GM23338 (cell line): ENCODE data around the gene MUCL3. TPM values are rescaled to one million over a fixed set of nuclear protein-coding genes. Genes with fewer than 3 reads are reported as not detected.

Experiments
- ATAC-seq: fragments of 200-7000 bp; cut with Tn5 transposase; 3 replicates; pipeline ENCODE4 v1.9.1; 2020
- DNase-seq: peaks from one replicate; pipeline ENCODE4 v3.0.0-alpha.2; 2015; ENCODE audit warnings: low spot score
- H2AFZ ChIP-seq: fragments of 200-600 bp; sonication (generic); 2 replicates; pipeline ENCODE4 v1.8.0; 2016; ENCODE audit warnings: antibody characterized with exemption, mild to moderate bottlenecking, moderate library complexity
- H3F3A ChIP-seq: fragments of 200-600 bp; sonication (generic); replicated peaks from 2 replicates; pipeline ENCODE4 v1.8.0; 2017; ENCODE audit warnings: antibody characterized with exemption, mixed run types, low read depth
- H3K27ac ChIP-seq: fragments of 200-600 bp; sonication (generic); 2 replicates; pipeline ENCODE4 v1.6.1; 2016; ENCODE audit warnings: low read depth
- H3K27me3 ChIP-seq: fragments of 200-600 bp; sonication (generic); 2 replicates; pipeline ENCODE4 v1.8.0; 2016; ENCODE audit warnings: mild to moderate bottlenecking, mixed run types, moderate library complexity; ENCODE audit not compliant: insufficient read depth
- H3K36me3 ChIP-seq: fragments of 200-600 bp; sonication (generic); 2 replicates; pipeline ENCODE4 v1.8.0; 2016; ENCODE audit warnings: mild to moderate bottlenecking; ENCODE audit not compliant: insufficient read depth
- H3K4me1 ChIP-seq: fragments of 200-600 bp; sonication (generic); 2 replicates; pipeline ENCODE4 v1.8.0; 2016; ENCODE audit warnings: mild to moderate bottlenecking, moderate library complexity; ENCODE audit not compliant: insufficient read depth
- H3K4me2 ChIP-seq: fragments of 200-600 bp; sonication (generic); 2 replicates; pipeline ENCODE4 v1.7.1; 2017; ENCODE audit warnings: mixed run types
- H3K4me3 ChIP-seq: fragments of 200-600 bp; sonication (generic); 2 replicates; pipeline ENCODE4 v1.6.1; 2016; ENCODE audit warnings: mixed run types
- H3K79me2 ChIP-seq: fragments of 200-600 bp; sonication (generic); replicated peaks from 2 replicates; pipeline ENCODE4 v1.8.0; 2017; ENCODE audit warnings: mild to moderate bottlenecking; ENCODE audit not compliant: insufficient read depth
- H3K9me2 ChIP-seq: fragments of 200-600 bp; sonication (generic); 2 replicates; pipeline ENCODE4 v1.8.0; 2017; ENCODE audit not compliant: insufficient read depth
- H4K20me1 ChIP-seq: fragments of 200-600 bp; sonication (generic); replicated peaks from 2 replicates; pipeline ENCODE4 v1.8.0; 2017; ENCODE audit warnings: mild to moderate bottlenecking; ENCODE audit not compliant: insufficient read depth
- H3K27ac Mint-ChIP-seq: 2 replicates; pipeline ENCODE4 v1.8.0; 2020; ENCODE audit warnings: inconsistent platforms, mild to moderate bottlenecking, moderate library complexity, mixed read lengths
- H3K27me3 Mint-ChIP-seq: 3 replicates; pipeline ENCODE4 v1.8.0; 2022; ENCODE audit warnings: low read depth, mild to moderate bottlenecking, moderate library complexity, mixed read lengths, inconsistent platforms; ENCODE audit not compliant: insufficient read depth, poor library complexity
- H3K36me3 Mint-ChIP-seq: 3 replicates; pipeline ENCODE4 v1.8.0; 2021; ENCODE audit warnings: low read depth, mild to moderate bottlenecking, inconsistent platforms, moderate library complexity, mixed read lengths
- H3K4me1 Mint-ChIP-seq: 3 replicates; pipeline ENCODE4 v1.8.0; 2020; ENCODE audit warnings: mild to moderate bottlenecking, inconsistent platforms, mixed read lengths
- H3K4me3 Mint-ChIP-seq: 3 replicates; pipeline ENCODE4 v1.8.0; 2021; ENCODE audit warnings: moderate library complexity, mild to moderate bottlenecking, inconsistent platforms, mixed read lengths
- H3K9me3 Mint-ChIP-seq: 3 replicates; pipeline ENCODE4 v1.8.0; 2020; ENCODE audit warnings: moderate library complexity, mild to moderate bottlenecking, inconsistent platforms, mixed read lengths
- CREB1 ChIP-seq: fragments of 250-450 bp; sonication (Bioruptor Pico); IDR thresholded peaks from 2 replicates; pipeline ENCODE4 v1.5.0; 2020; ENCODE audit warnings: low read depth, mild to moderate bottlenecking, moderate library complexity
- CTCF ChIP-seq, 2 experiments: fragments of 200-600 bp in 1 of 2; sonication (generic) in 1 of 2; conservative IDR thresholded peaks; 2 replicates each; pipeline versions ENCODE4 v1.5.1 to v1.6.1; 2016 to 2017; ENCODE audit warnings: antibody characterized with exemption in 2 of 2, low read depth in 2 of 2, mild to moderate bottlenecking in 2 of 2, moderate library complexity in 1 of 2
- ETS1 ChIP-seq: IDR thresholded peaks from 2 replicates; pipeline ENCODE4 v1.6.1; 2016; ENCODE audit warnings: antibody characterized with exemption
- EZH2 ChIP-seq: fragments of 200-600 bp; sonication (generic); IDR thresholded peaks from one replicate; pipeline ENCODE4 v1.8.0; 2017; ENCODE audit warnings: antibody characterized with exemption, mild to moderate bottlenecking, low read depth; ENCODE audit not compliant: unreplicated experiment
- EZH2phosphoT487 ChIP-seq: fragments of 200-600 bp; sonication (generic); IDR thresholded peaks from one replicate; pipeline ENCODE4 v1.8.1; 2018; ENCODE audit warnings: antibody characterized with exemption; ENCODE audit not compliant: unreplicated experiment
- JUNB ChIP-seq: IDR thresholded peaks from one replicate; pipeline ENCODE4 v1.6.1; 2016; ENCODE audit warnings: antibody characterized with exemption; ENCODE audit not compliant: unreplicated experiment
- NANOG ChIP-seq: IDR thresholded peaks from 2 replicates; pipeline ENCODE4 v1.6.1; 2016; ENCODE audit warnings: antibody characterized with exemption, borderline replicate concordance
- POLR2AphosphoS5 ChIP-seq: IDR thresholded peaks from 2 replicates; pipeline ENCODE4 v1.6.1; 2016; ENCODE audit warnings: antibody characterized with exemption, low read depth
- REST ChIP-seq: IDR thresholded peaks from one replicate; pipeline ENCODE4 v1.6.1; 2018; ENCODE audit warnings: antibody characterized with exemption; ENCODE audit not compliant: unreplicated experiment
- STAT1 ChIP-seq: IDR thresholded peaks from one replicate; pipeline ENCODE4 v1.6.1; 2016; ENCODE audit warnings: antibody characterized with exemption; ENCODE audit not compliant: unreplicated experiment
- ZNF114 ChIP-seq: fragments of 250-450 bp; sonication (Bioruptor Pico); IDR thresholded peaks from 2 replicates; pipeline ENCODE4 v1.5.0; 2020; ENCODE audit warnings: mild to moderate bottlenecking, moderate library complexity
- ZNF331 ChIP-seq: fragments of 250-450 bp; sonication (Bioruptor Pico); IDR thresholded peaks from 2 replicates; pipeline ENCODE4 v1.5.0; 2020; ENCODE audit warnings: low read depth, mild to moderate bottlenecking, moderate library complexity
- polyA plus RNA-seq: library from polyadenylated mRNA; unstranded; fragments of >200 nt; fragmentation: Nextera tagmentation; extraction: Ambion mirVana; gene quantifications from 2 replicates; pipeline ENCODE4 v1.2.1, GENCODE V29; 2016
- total RNA-seq: library from RNA; depleted of rRNA; stranded (reverse); fragments of >200 nt; shearing (Covaris generic); gene quantifications from 2 replicates; pipeline ENCODE4 v1.2.3, GENCODE V29; 2014

Gene MUCL3
- total and polyA plus RNA-seq, 2 experiments from 2014 or later, result 0.32 TPM; not detected in 1

- no peaks in the 10 kb centered on the region for H3K79me2 ChIP-seq
- no peaks in the 10 kb centered on the region for H3K36me3 ChIP-seq
- ATAC-seq (no peak), DNase-seq (no peak)
- H3F3A ChIP-seq, result no peaks in the 10 kb centered on the region
- Mint-ChIP-seq H3K36me3 (no peaks in the 10 kb centered on the region), H3K4me3 (no peak overlapping the region), H3K9me3 (no peaks in the 10 kb centered on the region; the same call in 2 of the 3 replicates), H3K27me3 (peaks cover 13% of the 10 kb centered on the region), H3K4me1 (peaks cover 24% of the 10 kb centered on the region), H3K27ac (no peak overlapping the region; the same call in 1 of the 2 replicates)
- peaks cover 14% of the 10 kb centered on the region; the same call in 1 of the 2 replicates for H3K9me2 ChIP-seq
- no peak overlapping the region for H3K4me3 ChIP-seq
- H3K4me2 ChIP-seq, result no peak overlapping the region
- no peak overlapping the region for H2AFZ ChIP-seq
- H3K27me3 ChIP-seq, result no peaks in the 10 kb centered on the region
- no peaks in the 10 kb centered on the region for H4K20me1 ChIP-seq
- no peak overlapping the region for H3K27ac ChIP-seq
- TF ChIP-seq EZH2, result no peak
- no peak for TF ChIP-seq POLR2AphosphoS5
- TF ChIP-seq ZNF331 (CRISPR knock-in tag), result no peak
- no peak for TF ChIP-seq STAT1
- TF ChIP-seq CTCF (conservative IDR thresholded peaks at IDR 0.05; ENCODE audit: low read depth in 2 of 2), result no peak
- TF ChIP-seq CREB1 (CRISPR knock-in tag), result no peak
- TF ChIP-seq NANOG, result no peak
- TF ChIP-seq ZNF114 (CRISPR knock-in tag), result no peak
- no peak for TF ChIP-seq ETS1
- TF ChIP-seq JUNB, result no peak
- no peak for TF ChIP-seq EZH2phosphoT487
- TF ChIP-seq REST, result no peak
- H3K4me1 ChIP-seq, result peaks cover 11% of the 10 kb centered on the region
These were observed 3.3 kb downstream of the MUCL3 start for GRCh38 chr6:30944051-30944450.
